GM12865 (cell line): ENCODE results near the gene ARL16.
A peak's percentile ranks its signal among the peaks of the same experiment; 100 is the strongest.

Source experiments
- DNase-seq: peaks from one replicate; pipeline ENCODE4 v3.0.0; 2010; ENCODE audit warnings: low read depth
- H3K4me3 ChIP-seq: 2 replicates; pipeline ENCODE4 v1.5.1; 2011; ENCODE audit warnings: mild to moderate bottlenecking, low read depth, low read length, control low read depth
- CTCF ChIP-seq: IDR thresholded peaks from 2 replicates; pipeline ENCODE4 v1.5.1; 2011; ENCODE audit warnings: low read length, control low read depth, low read depth, inconsistent platforms; ENCODE audit not compliant: insufficient read depth; ENCODE audit errors: missing control alignments

ARL16 gene

GRCh38 chr17:81701288-81702071 lies 17.9 kb upstream of the ARL16 start:
- H3K4me3 ChIP-seq = peak overlapping the region; percentile 93
- no peak for DNase-seq
- peak; percentile 9 for TF ChIP-seq CTCF

- no peak for TF ChIP-seq CTCF
- DNase-seq = no peak
- H3K4me3 ChIP-seq = no peak overlapping the region
These were observed 17.0 kb upstream of the ARL16 start for GRCh38 chr17:81700353-81701287.

GRCh38 chr17:81697261-81698044 lies 13.9 kb upstream of the ARL16 start:
- no peak overlapping the region for H3K4me3 ChIP-seq
- no peak for DNase-seq
- TF ChIP-seq CTCF = no peak

- no peak for TF ChIP-seq CTCF
These were observed 12.8 kb upstream of the ARL16 start for GRCh38 chr17:81696218-81696941.

GRCh38 chr17:81695801-81696200 lies 12.2 kb upstream of the ARL16 start:
- TF ChIP-seq CTCF = no peak
- DNase-seq = no peak
- H3K4me3 ChIP-seq = no peak overlapping the region

More at GRCh38 chr17:81696218-81696941, 12.8 kb upstream of the ARL16 start:
- no peak overlapping the region for H3K4me3 ChIP-seq
- no peak for DNase-seq

- no peak for DNase-seq
- no peak overlapping the region for H3K4me3 ChIP-seq
- TF ChIP-seq CTCF = no peak
These were observed 11.6 kb upstream of the ARL16 start for GRCh38 chr17:81695211-81695610.
